GM12878 (cell line): ENCODE measurements around the gene KRT73. TPM values are rescaled to one million over a fixed set of nuclear protein-coding genes. Genes with fewer than 3 reads are reported as not detected.

Experiments used
- ATAC-seq: fragments of 200-7000 bp; cut with Tn5 transposase; 3 replicates; pipeline ENCODE4 v1.9.1; 2020; ENCODE audit warnings: mild to moderate bottlenecking, moderate library complexity
- BruUV-seq: library from RNA; stranded (reverse); fragments of 400-500 nt; replicated peaks from 2 replicates; lab custom pipeline; 2021; lab: Mats Ljungman, UMichigan
- CTCF ChIA-PET: fragments of 300-600 bp; sonication (Branson Sonifier 250); formaldehyde crosslinking; extraction: SDS; loops from one replicate; lab custom pipeline; 2021; ENCODE audit warnings: inconsistent platforms; lab: Yijun Ruan, JAX
- POLR2A ChIA-PET: fragments of 350-600 bp; formaldehyde crosslinking; extraction: SDS; loops from one replicate; lab custom pipeline; 2021; ENCODE audit warnings: inconsistent platforms; lab: Charles Lee
- RAD21 ChIA-PET: fragments of 300-600 bp; sonication (Branson Sonifier 250); formaldehyde crosslinking; loops from one replicate; lab custom pipeline; 2023; ENCODE audit warnings: antibody characterized with exemption; ENCODE audit not compliant: unreplicated experiment; lab: Charles Lee
- SMC1A ChIA-PET: fragments of 300-600 bp; sonication (Branson Sonifier 250); formaldehyde crosslinking; loops from one replicate; lab custom pipeline; 2023; ENCODE audit not compliant: unreplicated experiment, uncharacterized antibody; lab: Charles Lee
- DNase-seq: peaks from one replicate; pipeline ENCODE4 v3.0.0-alpha.2; 2011; ENCODE audit warnings: low read depth, low spot score
- FAIRE-seq: peaks from 3 replicates; lab custom pipeline; 2011; peaks lifted over from hg19 to GRCh38; lab: Jason Lieb, UNC
- H2AFZ ChIP-seq: 2 replicates; pipeline ENCODE4 v1.6.0; 2011; ENCODE audit warnings: low read depth, low read length, control low read depth; ENCODE audit not compliant: control insufficient read depth
- H3K27ac ChIP-seq: 2 replicates; pipeline ENCODE4 v1.5.1; 2011; ENCODE audit warnings: control low read depth; ENCODE audit not compliant: control insufficient read depth, insufficient read depth
- H3K27me3 ChIP-seq, 2 experiments: replicated peaks in 1 of 2; 2 replicates each; pipeline versions ENCODE4 v1.6.0 to v1.6.1; 2011; ENCODE audit warnings: low read length in 1 of 2; ENCODE audit not compliant: control insufficient read depth in 2 of 2, insufficient read depth in 2 of 2
- H3K36me3 ChIP-seq, 2 experiments: 2 replicates each; pipeline ENCODE4 v1.5.1; 2011; ENCODE audit warnings: low read length in 1 of 2; ENCODE audit not compliant: control insufficient read depth in 2 of 2, insufficient read depth in 2 of 2
- H3K4me1 ChIP-seq: 2 replicates; pipeline ENCODE4 v1.6.1; 2011; ENCODE audit warnings: mild to moderate bottlenecking, low read length, moderate library complexity, mixed read lengths; ENCODE audit not compliant: control insufficient read depth, insufficient read depth
- H3K4me2 ChIP-seq: 2 replicates; pipeline ENCODE4 v1.6.0; 2011; ENCODE audit warnings: control low read depth; ENCODE audit not compliant: control insufficient read depth, insufficient read depth
- H3K4me3 ChIP-seq: fragments of 200-600 bp; sonication (generic); 2 replicates; pipeline ENCODE4 v1.5.1; 2016
- H3K79me2 ChIP-seq: 2 replicates; pipeline ENCODE4 v1.6.0; 2011; ENCODE audit warnings: low read length; ENCODE audit not compliant: control insufficient read depth, insufficient read depth
- H3K9ac ChIP-seq: 2 replicates; pipeline ENCODE4 v1.8.0; 2011; ENCODE audit warnings: low read length, control low read depth, mixed read lengths; ENCODE audit not compliant: control insufficient read depth, insufficient read depth
- H3K9me3 ChIP-seq: replicated peaks from 3 replicates; pipeline ENCODE4 v1.5.1; 2011; ENCODE audit warnings: mild to moderate bottlenecking, low read length; ENCODE audit not compliant: control insufficient read depth, insufficient read depth
- H4K20me1 ChIP-seq: 2 replicates; pipeline ENCODE4 v1.6.0; 2011; ENCODE audit not compliant: control insufficient read depth, insufficient read depth
- CREM ChIP-seq: IDR thresholded peaks from 2 replicates; pipeline ENCODE4 v1.6.1; 2014; ENCODE audit warnings: antibody characterized with exemption, low read depth
- PKNOX1 ChIP-seq: fragments of 450-650 bp; IDR thresholded peaks from 2 replicates; pipeline ENCODE4 v1.6.1; 2016; ENCODE audit warnings: mild to moderate bottlenecking
- PML ChIP-seq: IDR thresholded peaks from 2 replicates; pipeline ENCODE4 v1.6.1; 2012; ENCODE audit warnings: low read length, inconsistent platforms
- SIX5 ChIP-seq: IDR thresholded peaks from 2 replicates; pipeline ENCODE4 v1.6.1; 2011; ENCODE audit warnings: mild to moderate bottlenecking, low read depth, low read length, moderate library complexity; ENCODE audit not compliant: severe bottlenecking
- SRF ChIP-seq, 2 experiments: IDR thresholded peaks; 2 replicates each; pipeline ENCODE4 v1.6.1; 2011; ENCODE audit warnings: low read depth in 2 of 2, low read length in 2 of 2, mild to moderate bottlenecking in 1 of 2, moderate library complexity in 1 of 2
- STAT1 ChIP-seq: fragments of 450-650 bp; conservative IDR thresholded peaks from 2 replicates; pipeline ENCODE4 v1.6.1; 2014; ENCODE audit warnings: antibody characterized with exemption, mild to moderate bottlenecking
- WGBS: methylation state at CpG from one replicate; pipeline ENCODE4 v1.1.6; 2016; ENCODE audit warnings: low lambda C conversion rate; ENCODE audit not compliant: insufficient replicate concordance, insufficient coverage; ENCODE audit errors: missing lambda C conversion rate; 5-methylcytosine and 5-hydroxymethylcytosine counted together
- in situ Hi-C: fragments of 300-500 bp; cut with MboI; formaldehyde crosslinking; loops from 9 replicates; pipeline ENCODE4 v1.14.3; 2018; ENCODE audit warnings: mixed read lengths
- intact Hi-C: fragments of 100-400 bp; cut with micrococcal nuclease; formaldehyde crosslinking; loops from one replicate; pipeline ENCODE4 v1.14.2; 2022; ENCODE audit not compliant: unreplicated experiment
- polyA plus RNA-seq, 11 experiments: library from polyadenylated mRNA; depleted of rRNA in 4 of 11; unstranded in 6 of 11; stranded (reverse) in 5 of 11; fragments of >200 nt; fragmentation: Nextera tagmentation in 4 of 11; fragmentation: Illumina TruSeq in 1 of 11; extraction: Ambion mirVana in 4 of 11; extraction: Trizol in 1 of 11; gene quantifications; 1 replicate in 1 of 11; 2 replicates in 10 of 11; pipeline versions ENCODE4 v1.2.1 to v1.2.3, GENCODE V29; 2011 to 2016; ENCODE audit warnings: inconsistent platforms in 2 of 11, missing spikeins in 2 of 11, low read depth in 1 of 11
- total RNA-seq, 4 experiments: library from RNA; depleted of rRNA in 3 of 4; stranded (reverse); fragments of >200 nt in 3 of 4; fragmentation: Illumina TruSeq in 1 of 4; extraction: Trizol in 1 of 4; gene quantifications; 2 replicates each; pipeline versions ENCODE4 v1.2.1 to v1.2.3, GENCODE V29; 2013 to 2021
- TF ChIP-seq, protein P1 (sequence below): fragments of 450-650 bp; IDR thresholded peaks from 2 replicates; pipeline ENCODE4 v1.6.1; 2017; ENCODE audit warnings: low read depth, mild to moderate bottlenecking, moderate library complexity

The KRT73 gene
- total and polyA plus RNA-seq, 10 of the 15 experiments (the other 5 are each of a cell fraction or from before 2014, with no cell fraction given) = not detected

DNA sequence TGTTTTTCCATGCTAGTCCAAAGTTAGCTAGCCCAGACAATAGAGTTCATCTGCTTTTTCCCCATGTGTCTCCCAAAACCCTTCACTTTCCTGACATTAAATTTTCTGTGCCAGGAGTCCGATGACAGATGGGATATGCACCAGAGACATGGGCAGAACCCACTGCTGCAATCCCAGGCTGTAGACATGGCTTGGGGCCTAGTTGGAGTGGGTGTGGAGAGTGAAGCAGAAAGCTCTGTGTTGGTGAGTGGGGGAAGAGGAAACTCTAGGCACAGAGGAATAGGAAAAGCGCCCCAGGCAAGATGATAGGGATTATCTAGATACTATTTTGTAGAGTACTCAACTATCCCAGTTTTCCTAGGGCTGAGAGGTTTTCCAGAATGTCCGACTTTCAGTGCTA lies 39.9 kb downstream of the KRT73 start:
- BruUV-seq = no TSS peak

More for the DNA sequence above, 39.9 kb downstream of the KRT73 start:
- in situ Hi-C loops = no loop called here
- CTCF ChIA-PET = interaction anchor here (0.6 to 1.5 kb wide), 4 partner anchors 292 to 1349 kb away, joined by 3 to 6 read pairs (median 3); no protein-coding TSS in a partner anchor
- no peaks in the 10 kb centered on the region for H3K4me1 ChIP-seq
- H3K9me3 ChIP-seq = no peaks in the 10 kb centered on the region
- peaks cover 3 to 7% of the 10 kb centered on the region in 2 experiments; a peak in 3 of 4 replicates for H3K27me3 ChIP-seq
- no peaks in the 10 kb centered on the region for H3K36me3 ChIP-seq
- H3K4me2 ChIP-seq = no peak overlapping the region
- H3K27ac ChIP-seq = no peak overlapping the region
- peaks cover 4% of the 10 kb centered on the region; the same call in 1 of the 2 replicates for H4K20me1 ChIP-seq
- DNase-seq (no peak), FAIRE-seq (no peak), ATAC-seq (no peak)
- WGBS = 14% methylated on average over 3 of the region's 3 CpGs
- no peaks in the 10 kb centered on the region for H3K79me2 ChIP-seq
- no peak overlapping the region for H3K9ac ChIP-seq
- no peak overlapping the region for H2AFZ ChIP-seq
- RAD21 ChIA-PET = interaction anchor here (0.8 kb wide), 1 partner anchor 292 kb away, joined by 3 read pairs; no protein-coding TSS in a partner anchor
- TF ChIP-seq SIX5 = no peak
- no peak for TF ChIP-seq CREM
- TF ChIP-seq STAT1 = no peak
- TF ChIP-seq, protein P1, sequence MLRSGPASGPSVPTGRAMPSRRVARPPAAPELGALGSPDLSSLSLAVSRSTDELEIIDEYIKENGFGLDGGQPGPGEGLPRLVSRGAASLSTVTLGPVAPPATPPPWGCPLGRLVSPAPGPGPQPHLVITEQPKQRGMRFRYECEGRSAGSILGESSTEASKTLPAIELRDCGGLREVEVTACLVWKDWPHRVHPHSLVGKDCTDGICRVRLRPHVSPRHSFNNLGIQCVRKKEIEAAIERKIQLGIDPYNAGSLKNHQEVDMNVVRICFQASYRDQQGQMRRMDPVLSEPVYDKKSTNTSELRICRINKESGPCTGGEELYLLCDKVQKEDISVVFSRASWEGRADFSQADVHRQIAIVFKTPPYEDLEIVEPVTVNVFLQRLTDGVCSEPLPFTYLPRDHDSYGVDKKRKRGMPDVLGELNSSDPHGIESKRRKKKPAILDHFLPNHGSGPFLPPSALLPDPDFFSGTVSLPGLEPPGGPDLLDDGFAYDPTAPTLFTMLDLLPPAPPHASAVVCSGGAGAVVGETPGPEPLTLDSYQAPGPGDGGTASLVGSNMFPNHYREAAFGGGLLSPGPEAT = no peak
- TF ChIP-seq PKNOX1 = no peak
- no peak for TF ChIP-seq PML
- no peak for TF ChIP-seq SRF (IDR thresholded peaks at IDR 0.05; ENCODE audit: low read depth in 2 of 2, low read length in 2 of 2)
- POLR2A ChIA-PET = no interaction called here
- intact Hi-C loops = no loop called here
- SMC1A ChIA-PET = interaction anchor here (1.1 kb wide), 1 partner anchor 13 kb away, joined by 3 read pairs; no protein-coding TSS in a partner anchor
- no peak overlapping the region for H3K4me3 ChIP-seq
